Fibroblast of peridontal ligament (primary cell): ENCODE data around the gene ELL2.
"Not testable (repeated sequence)": the region's sequence is repeated elsewhere in the genome, so short reads cannot be mapped to it uniquely, and the experiment has no call there.

ENCODE experiments used
- DNase-seq: peaks from one replicate; pipeline ENCODE4 v3.0.0-alpha.2; 2010; ENCODE audit errors: extremely low read depth

Gene ELL2

GRCh38 chr5:95859661-95860060, 102.0 kb downstream of the ELL2 start:
- no peak for DNase-seq

DNA sequence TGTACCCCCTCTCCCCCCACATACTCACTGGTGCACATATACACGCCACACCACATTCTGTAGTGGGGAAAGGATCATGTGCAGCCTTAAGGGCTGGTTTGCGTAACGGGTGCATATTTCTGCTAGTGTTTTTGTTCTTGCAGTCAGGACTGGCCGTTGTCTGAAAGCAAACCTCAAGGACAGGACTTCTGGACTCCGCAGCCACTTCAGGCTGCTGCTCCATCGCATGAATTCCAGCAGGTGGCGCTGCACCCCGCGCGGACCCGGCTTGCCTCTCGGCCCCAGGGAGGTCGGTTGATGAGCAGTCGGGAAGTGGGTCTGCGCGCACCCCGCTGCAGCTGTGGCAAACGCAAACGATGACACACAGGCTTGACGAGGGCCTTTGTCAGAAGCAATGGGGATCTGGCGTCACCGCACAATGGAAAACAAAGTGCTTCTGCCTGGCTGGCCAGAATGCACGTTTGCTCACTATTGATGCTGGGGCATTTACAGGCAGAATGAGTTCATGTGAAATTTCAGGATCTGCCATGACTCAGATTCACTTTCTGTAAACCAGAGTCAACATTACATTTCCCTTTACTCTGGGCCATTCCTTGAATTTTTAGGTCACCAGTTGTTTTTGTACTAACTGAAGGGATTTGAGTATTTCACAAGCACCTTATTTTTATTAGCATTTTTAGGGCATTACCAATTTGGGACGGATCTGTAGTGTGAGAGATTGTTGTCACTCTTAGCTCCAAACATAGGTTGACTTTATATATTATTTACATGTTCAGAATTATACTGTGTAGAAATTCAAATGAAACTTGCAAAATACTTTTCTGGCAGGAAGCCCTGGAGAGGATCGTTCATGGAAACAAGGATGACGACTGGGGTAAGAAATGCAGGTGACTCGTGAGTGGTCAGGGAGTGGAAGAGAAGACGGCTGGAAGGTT, 102.7 kb downstream of the ELL2 start:
- peak; percentile 98 for DNase-seq

- DNase-seq: peak; percentile 52
Measured at GRCh38 chr5:95858023-95858461, 103.6 kb downstream of the ELL2 start.

DNA sequence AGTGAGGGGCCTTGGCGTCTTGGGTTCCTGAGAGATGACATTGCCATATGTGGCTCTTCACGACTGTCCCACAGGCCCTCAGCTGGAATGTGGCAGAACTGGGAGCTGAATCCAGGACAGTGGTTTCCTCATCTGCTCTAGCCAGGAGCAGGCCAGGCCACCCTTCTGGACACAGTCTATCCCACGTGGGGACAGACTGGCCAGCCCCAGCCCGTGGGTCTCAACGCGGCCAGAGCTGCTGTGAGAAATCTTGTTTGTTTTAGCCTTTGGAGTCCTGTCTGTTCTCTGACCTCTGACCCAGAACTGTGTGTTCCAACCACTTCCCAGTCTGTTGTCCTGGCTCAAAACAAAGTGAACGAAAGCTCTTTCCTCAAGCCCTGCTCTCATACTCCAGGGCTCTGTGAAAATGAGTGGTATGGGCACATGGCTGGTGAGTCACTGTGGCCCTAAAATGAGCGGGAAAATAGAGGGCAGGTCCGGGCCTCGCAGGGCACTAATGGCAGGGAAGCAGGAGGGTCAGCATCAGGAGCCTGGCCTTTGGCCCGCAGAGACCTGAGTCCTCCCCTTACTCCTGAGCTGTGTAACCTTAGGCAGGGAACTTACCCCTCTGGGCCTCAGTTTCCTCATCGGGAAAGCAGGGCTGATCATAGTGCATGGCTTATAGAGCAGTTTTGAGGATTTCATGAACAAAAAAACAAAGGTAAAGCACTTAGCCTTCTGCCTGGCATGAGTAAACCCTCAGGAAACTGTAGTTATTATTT, 104.3 kb downstream of the ELL2 start:
- no peak for DNase-seq

DNA sequence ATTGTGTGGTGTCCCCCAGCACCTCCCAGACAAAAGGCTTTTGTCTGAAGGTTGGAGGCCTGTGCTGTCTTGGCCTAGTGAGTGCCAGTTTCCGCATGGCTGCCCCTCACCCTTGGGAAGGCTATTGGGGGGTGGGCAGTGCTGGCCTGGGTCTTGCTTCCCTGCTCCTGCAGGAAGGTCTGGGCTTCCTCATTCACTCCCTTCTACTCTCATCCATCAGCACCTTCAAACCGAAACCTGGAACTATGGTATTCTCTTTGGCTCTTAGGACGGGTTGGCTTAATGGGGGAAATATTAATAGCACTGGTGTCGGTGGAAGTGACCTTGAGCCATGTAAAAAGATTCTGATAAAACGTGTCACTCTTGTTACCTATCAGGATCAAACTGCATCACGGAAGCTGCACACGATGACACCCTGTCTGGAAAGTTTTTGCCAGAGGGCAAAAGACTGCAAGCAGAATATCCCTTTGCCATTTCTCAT, 105.1 kb downstream of the ELL2 start:
- no peak for DNase-seq

DNA sequence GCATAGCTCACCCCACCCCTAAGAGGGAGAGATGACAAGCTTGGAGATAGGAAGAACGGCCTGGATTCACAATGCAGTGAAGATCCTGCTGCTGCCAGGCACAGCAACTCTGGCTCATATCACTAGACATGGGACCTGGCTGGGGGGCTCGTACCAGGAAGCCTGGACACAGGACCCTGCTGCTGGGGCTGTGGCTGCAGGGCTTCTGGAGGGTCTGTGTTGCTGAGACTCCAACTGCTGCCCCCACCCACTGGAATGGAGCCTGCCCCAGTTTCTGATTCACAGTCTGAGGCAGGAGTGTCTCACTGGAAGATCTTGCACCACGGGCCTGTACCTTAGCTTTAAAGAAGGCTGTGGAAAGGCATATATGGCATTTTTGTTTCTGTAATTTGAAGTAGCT, 108.2 kb downstream of the ELL2 start:
- no peak for DNase-seq

DNA sequence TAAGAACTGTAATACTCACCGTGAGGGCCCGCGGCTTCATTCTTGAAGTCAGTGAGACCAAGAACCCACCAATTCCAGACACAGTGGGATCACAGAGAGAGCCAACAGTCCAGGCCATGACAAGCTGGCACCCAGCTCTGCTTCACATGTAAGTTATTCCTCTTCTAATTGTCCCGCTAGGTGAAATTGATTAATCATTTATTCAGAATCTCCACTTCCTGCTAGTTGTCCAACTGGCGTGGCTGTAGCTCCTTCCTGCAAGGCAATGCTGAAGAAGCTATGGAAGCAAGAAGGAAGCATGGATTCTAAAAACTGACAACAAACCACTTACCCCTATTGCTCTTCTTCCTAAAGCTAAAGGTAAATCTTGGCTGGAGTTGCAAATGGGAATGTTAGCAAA, 109.1 kb downstream of the ELL2 start:
- no peak for DNase-seq

GRCh38 chr5:95851141-95851540, 110.5 kb downstream of the ELL2 start:
- DNase-seq: not testable (repeated sequence)

- peak; percentile 79 for DNase-seq
Measured at GRCh38 chr5:95850391-95850894, 111.2 kb downstream of the ELL2 start.

- DNase-seq: no peak
Measured at GRCh38 chr5:95848701-95849100, 113.0 kb downstream of the ELL2 start.

DNA sequence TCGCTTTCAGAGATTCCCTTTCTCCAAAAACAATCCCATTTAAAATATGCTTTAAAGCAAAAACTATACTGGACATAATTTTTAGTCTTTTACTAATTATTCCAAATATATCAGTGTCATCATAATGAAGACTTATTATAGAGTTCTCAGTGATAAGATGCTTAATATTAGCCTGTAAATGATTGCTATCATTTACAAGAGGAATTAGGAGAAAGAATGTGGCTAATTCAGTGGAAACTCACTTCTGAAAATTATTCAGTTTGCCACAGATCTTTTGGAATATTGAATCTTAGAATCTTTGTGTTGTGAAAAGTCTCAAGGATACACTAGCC, 114.4 kb downstream of the ELL2 start:
- no peak for DNase-seq

DNA sequence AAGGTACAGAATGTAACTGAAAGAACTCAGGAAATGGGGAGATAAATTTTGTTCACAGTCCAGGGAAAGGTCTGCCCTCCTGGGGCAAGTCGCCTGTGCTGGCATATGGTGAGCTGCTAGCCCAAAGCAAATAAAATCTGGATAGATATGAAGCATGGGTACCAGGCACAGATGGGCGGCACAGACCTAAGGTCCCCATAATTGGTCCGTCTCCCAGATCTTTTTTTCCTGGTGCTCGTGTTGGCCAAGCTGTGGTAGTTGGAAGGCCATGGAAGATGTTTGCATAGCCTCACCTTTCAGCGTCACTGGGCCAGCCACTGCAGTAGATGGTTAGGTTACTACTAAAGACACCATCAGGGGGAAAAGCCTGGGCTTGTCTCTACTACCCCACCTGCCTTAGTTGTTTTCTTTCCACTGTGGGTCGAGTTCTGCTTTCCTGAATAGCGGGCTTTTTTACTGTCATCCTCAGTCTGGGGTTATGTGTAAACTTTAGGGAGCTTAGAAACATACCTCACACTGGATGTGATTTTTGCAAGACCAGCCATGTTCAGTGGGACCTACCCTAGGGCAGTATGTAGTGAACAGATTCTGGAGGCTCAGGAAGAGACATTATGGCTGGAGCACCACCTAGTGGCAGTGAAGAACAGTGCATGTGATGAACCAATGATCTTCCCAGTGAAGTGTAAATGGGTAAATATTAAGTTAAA, 114.9 kb downstream of the ELL2 start:
- DNase-seq: peak; percentile 86

DNA sequence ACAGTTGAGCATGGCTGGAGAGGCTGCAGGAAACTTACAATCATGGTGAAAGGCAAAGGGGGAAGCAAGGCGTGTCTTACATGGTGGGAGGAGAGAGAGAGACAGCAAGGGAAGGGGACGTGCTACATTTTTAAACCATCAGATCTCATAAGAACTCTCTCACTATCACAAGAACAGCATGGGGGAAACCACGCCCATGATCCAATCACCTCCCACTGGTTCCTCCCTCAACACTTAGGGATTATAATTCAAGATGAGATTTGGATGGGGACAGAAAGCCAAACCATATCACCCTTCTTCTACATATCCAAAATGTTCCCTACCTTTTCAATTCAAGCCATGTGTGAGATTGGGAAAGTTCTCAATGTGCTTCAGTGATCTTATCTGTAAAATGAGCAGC, 116.3 kb downstream of the ELL2 start:
- no peak for DNase-seq

- DNase-seq: peak; percentile 55
Measured at GRCh38 chr5:95843733-95844223, 117.9 kb downstream of the ELL2 start.

DNA sequence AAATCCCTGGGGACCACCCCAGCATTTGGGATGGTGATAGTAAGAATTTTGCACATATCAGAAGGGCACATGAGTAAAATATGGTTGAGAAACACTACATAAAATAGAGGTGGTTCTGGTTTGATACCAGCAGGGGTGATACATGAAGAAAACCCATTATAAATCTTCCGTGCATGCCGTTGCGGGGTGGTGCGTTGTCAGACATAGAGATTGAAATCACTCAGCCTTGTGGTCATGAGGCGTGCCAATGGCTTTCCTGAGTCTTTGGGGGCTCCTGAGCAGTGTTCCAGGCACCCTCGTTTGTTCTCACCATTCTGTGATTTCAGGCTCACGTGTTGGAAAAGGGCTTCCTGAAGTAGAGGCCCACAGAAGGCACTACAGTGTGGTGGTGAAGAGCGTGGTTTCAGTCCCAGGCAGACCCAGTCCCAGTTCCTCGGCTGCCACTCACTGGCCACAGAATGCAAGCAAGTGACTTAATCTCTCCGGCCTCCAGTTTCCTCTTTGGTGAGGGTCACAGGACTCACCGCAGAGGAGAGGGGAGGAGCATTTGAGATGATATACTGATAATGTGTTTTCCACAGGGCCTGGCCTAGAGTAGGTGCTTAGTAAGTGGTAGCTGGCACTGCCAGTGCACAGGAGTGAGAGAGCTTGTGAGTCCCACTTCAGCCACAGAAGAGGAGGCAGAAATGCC, 118.7 kb downstream of the ELL2 start:
- no peak for DNase-seq

DNA sequence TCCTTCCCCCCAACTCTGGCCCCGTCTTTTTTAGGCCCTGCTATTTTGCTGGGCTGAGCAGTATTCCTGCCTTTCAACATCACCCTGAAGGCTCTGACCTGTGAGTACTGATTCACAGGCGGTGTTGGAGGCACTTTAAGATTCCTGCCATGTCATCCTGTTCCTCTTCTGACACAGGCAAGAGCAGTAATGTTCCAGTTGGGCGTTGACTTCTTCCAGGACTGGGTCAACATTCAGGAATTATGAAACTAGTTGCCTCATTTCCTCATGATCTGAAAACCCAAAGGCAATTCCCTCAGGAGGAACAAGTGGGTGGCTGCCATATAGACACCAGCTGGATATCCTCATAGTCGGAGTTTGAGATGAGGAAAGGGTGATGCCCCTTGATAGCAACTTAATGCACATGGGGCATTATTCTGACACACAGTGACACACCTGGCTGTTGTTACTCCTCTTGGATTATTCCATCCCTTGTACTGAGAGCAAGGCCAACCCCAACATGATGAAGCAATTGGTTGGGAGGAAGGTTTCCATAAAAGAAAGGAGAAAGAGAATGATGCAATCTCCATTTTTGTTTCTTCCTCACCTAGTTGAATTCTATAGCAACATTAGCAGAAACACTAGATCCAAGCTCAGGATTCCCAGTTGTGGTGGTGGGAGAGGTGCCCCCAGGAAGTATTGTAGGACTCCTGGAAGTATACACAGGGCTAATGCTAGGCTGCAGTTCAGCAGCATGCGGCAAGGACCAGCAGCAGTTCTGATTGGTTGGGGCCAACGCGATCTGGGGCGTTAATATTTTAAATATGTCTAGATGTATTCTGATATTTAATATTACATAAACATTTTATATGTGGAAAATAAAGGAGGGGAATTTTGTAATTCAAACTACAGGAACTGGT, 119.5 kb downstream of the ELL2 start:
- peak; percentile 90 for DNase-seq

- no peak for DNase-seq
Measured at GRCh38 chr5:95840956-95841705, 120.5 kb downstream of the ELL2 start.

DNA sequence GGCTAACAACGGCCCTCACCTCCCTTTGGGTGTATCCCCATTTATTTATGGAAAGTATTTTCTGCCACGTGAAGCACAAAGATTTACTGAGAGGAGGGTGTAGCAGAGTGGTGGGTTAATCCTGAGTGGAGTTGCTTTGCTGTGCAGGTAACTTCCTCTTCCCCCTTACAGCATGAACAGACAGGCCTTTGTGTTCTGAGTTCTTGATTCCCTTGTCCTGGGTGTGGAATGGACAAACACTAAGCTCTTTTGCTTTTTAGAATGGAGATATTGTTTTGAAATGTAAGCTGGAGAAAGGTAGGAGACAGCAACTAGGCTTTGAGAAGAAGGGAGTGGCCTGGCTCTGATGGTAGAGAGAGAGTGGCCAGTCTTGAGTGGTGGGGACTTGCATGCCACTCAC, 122.0 kb downstream of the ELL2 start:
- no peak for DNase-seq

- DNase-seq: no peak
Measured at GRCh38 chr5:95838556-95838955, 123.1 kb downstream of the ELL2 start.
